GM19193 (cell line): ENCODE results near the gene TMEM63C.

Source experiments
- POLR2A ChIP-seq: IDR thresholded peaks from 4 replicates; pipeline ENCODE4 v1.6.1; 2011; ENCODE audit not compliant: insufficient read depth, insufficient read length; ENCODE audit errors: extremely low read depth

TMEM63C gene

DNA sequence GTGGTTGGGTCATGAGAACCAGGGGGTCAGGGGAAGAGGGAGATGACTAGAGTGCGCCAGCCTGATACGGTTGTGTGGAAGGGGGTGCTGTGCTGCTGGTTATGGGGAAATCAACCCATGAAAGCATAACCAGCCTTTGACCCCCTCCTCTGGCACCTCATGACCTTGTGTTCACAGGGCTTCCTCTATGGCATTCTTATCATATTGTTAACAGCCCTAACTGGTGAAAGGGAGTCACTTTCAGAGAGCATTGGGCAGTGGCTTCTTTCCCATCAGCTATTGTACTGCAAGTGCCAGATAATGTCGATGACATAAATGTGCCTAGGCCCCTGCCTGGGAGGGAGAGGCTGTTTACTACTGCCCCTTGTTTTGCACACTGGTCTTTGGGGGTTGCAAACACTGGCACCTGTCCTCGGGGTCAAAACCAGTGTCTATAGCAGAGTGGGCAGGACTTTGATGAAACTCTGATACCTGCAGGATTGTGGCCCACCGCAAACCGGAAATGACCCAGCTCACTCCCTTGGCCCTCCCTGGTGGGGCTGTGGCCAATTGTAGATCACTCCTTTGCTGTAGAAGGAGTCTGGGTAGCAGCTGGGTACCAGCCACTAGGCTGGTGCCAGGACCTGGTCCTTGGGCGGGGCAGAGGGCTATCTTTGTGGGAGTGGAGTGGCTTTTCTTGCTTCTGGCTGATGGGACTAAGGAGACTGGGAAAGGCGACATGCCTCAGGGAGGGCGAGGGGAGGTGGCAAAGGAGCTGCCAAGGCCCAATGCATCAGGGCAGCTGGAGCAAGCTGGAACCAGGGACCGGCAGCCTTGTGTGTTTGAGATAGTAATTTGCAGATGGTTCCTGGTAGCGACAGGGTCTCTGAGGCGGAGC, 634 bp upstream of the TMEM63C start:
- no peak for TF ChIP-seq POLR2A

DNA sequence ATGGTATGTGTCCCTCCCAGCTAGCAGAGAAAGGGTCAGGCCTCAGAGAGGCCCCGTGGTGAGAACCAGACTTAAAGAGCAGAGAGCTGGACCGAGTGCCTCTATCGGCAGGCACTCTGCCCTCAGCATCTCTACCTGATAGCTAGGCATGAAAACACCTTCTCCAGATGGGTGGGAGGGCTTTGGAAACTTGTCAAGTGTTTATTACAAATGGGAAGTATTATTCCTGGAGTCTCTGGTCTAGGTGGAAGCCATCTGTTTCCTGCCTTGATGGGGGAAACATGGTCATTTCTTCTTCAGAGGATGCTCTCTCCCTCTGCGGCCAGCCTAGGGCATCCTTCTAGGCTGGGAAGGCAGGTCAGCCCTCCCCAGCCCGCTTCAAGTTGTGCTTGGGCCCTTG, 2.3 kb downstream of the TMEM63C start:
- TF ChIP-seq POLR2A: no peak

DNA sequence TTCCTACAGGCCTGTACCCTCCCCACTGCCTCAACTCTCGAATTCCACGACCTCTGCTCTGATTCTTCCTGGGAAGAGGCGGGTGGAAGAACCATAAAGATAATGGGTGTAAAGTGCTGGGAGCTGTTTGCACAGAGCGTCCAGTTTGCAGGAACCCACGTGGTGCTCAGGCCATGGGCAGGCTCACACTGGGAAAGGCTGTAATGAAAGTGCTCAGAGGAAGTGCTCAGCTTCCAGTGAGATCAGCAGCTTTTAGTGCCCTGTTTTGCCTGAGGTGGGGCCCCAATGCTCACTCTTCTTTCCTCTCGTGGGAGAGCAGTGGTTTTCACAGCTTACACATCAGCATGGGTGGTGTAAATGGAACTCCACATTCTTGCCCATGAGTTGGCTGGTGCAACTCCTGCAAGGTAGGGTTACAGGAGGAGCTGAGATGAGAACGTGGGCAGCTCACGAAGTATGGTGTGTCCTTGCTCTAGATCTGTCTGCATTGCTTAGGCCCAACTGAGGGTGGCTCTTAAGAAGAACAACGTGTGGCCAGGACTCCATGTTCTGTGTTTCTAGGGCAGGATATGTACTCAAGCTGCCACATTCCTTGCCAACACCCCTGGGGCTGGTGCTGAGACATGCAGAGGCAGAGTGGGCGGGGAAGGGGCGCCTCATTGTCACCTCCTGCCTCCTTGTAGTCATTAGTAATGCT, 2.9 kb downstream of the TMEM63C start:
- no peak for TF ChIP-seq POLR2A

DNA sequence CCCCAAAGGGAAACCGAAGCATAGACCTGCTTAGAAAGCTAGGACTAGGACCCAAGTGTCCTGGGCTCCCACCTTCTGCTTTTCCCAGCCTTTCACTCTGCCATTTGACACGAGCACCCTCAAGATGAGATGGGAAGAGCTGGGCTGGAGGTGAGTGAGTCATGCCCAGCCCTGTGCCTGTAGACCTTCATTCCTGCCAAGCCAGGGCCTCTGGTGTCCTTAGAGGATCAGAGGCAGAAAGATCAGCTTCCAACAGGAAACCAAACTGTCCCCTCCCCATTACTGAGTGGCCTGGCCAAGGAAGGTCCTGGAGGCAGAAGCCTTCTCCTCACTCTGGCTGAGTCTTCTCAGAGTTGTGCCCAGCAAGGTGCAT, 3.5 kb downstream of the TMEM63C start:
- no peak for TF ChIP-seq POLR2A

DNA sequence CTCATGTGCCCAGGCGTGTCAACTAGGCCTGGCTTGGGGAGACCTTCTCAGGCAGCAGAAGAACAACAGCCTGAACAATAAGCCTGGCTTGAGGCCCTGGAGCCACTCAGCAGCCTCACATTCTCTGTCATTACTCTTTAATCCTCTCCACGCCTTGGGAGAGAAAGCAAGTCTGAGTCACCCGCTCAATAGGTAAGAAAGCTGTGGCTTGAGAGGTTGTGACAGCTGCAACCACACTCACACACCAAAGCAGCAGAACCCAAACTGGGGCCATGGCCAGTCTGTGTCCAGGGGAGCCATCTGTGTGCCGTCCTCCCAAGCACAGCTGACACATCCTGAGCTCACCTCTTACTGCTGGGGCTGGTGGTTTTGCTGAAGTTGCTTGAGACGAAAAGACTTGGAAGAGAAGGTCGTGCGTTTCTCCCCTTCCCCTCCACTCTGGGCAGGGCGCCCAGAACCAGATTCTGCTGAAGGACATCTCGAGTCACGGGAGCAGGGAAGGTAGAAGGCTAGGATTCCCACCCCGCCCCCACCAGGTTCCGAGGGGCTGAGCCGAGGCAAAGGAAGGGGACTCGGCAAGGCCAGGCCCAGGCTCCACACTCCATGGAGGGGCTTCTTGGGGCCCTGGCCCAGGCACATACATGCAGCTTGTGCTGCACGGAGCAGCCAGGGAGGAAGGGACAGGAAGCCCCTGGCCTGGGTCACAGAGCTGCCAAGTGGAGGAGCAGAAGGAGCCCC, 5.5 kb downstream of the TMEM63C start:
- TF ChIP-seq POLR2A: no peak

DNA sequence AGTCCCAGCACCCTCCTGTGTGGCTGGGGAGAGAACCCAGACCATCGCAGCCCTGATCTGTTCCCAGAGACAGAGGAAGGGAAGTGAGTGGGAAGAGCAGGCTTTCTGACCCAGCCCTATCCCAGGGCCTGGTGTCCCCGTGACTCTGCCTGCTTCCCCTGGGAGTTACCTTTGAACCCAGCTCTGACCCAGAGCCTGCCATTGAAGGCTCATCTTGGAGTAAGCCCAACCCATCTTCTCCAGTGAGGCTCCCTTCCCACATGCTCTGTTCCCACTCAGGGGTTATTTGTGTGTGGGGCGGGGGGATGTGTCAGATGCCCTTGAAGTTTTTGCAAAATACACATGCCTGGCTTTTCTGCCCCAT, 6.0 kb downstream of the TMEM63C start:
- no peak for TF ChIP-seq POLR2A

DNA sequence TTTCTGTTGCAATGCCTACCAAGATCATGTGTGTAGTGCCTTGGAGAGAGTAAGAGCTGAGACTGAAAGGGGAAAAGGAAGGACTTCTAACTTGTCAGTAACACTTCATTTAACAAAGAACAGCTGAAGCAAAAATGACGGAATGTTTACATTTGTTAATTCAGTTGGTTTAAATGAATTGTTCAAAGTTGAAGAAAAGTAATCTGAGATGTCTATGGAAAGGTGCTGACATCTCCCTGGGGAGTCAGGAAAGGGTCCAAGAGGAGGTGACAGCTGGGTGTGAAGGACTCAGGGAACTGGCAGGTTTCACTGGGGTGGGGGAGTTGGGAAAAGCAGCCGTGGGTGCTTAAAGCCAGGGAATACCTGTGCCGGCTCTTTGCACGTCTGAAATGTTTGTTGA, 7.9 kb downstream of the TMEM63C start:
- TF ChIP-seq POLR2A: no peak

DNA sequence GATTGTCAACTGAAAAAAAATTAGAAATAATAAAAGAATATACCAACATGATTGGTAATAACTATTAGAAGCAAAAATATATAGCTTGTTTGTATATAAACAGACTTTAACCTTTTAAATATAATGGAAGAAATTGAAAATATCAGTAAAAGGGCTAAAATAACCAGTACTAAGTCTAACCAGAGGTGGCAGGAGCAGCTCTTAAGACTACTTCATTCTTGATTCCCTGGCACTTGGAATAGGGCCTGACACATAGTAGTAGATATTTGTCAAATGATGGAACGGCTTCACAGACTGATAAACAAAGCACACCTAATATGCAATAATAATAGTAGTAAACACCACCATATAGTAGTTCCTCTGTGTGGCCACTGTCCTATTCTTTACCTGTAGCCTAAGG, 9.4 kb downstream of the TMEM63C start:
- TF ChIP-seq POLR2A: no peak

DNA sequence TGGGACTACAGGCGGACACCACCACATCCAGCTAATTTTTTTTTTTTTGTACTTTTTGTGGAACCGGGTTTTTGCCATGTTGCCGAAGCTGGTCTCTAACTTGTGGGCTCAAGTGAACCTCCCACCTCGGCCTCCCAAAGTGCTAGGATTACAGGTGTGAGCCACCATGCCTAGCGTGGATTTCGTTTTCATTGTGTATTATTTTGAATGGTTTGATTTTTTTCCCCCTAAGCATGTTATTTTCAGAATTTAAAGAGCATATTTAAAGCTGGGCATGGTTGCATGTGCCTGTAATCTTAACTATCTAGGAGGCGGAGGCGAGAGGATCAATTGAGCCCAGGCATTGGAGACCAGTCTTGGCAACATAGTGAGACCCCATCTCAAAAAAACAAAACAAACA, 13.1 kb downstream of the TMEM63C start:
- no peak for TF ChIP-seq POLR2A

DNA sequence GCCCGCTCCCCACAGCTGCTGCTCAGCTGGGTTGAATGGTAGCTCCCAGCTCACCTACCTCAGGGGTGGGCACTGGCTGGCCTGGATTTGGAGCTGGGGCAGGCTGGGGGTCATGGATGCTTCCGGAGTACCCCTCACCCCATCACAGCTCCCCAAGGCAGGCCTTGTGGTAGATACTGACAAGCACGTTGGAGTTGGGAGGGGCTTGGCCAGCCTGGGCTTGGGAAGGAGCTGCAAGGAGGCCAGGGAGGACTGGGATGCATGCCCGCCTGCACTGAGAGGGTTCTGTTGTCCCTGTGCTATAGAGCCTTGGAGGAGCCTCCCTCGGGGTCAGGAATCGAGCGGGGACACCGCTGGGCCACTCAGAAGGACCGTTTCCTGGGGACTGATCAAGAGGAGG, 14.2 kb downstream of the TMEM63C start:
- TF ChIP-seq POLR2A: no peak

DNA sequence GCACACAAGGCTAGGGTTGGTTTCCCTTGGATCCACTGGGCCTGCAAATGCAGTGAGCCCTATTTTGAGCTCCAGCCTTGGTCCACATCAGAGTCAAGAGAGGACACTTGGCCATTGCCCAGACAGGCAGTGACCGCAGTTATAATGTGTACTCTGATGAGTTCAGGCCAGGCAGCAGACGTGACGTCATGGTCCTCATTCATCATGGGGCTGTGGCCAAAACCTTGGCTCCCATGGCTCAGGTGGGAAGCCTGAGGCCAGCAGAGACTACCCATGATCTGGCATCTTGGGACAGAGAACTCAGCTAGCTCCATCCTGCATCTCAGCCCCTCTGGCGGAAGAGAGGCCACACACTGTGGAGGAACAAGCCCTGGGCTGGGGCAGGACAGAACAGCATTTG, 16.4 kb downstream of the TMEM63C start:
- TF ChIP-seq POLR2A: no peak

DNA sequence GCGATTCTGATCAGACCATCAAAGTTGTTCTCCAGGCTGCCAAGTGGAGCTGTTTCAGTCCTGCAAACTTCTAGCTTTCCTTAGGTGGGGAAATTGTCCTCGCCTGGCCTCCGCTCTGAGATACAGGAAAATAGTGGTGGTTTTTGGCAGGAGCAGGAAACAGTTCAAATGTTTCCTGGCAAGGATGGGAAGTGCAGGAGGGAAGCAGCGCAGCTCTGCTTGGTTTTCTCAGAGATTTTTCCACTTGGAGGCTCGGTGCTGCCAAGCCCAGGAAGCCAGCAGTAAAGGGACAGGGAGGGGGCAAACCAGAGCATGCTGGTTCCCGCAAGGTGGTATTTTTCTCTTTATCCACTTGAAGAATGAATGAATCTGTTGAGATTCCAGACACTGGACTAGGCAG, 17.0 kb downstream of the TMEM63C start:
- no peak for TF ChIP-seq POLR2A

DNA sequence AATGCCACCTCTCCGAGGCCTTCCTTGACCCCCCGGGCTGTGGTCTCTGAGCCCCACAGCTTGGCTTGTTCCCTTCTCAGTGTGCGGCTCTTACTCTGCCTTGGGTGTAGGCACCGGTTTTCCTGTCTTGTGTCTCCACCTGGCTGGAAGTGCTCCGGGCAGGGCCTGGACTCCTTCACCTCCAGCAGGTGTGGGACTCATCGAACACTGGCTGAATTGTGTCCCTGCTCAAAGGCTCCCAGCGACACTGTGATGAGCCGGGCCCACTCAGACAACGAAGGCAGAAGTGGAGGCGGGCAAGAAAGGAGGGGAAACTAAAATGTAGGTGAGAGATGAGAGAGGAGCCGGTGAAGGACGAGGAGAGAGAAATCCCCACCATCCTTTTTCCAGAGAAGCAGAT, 18.0 kb downstream of the TMEM63C start:
- no peak for TF ChIP-seq POLR2A

DNA sequence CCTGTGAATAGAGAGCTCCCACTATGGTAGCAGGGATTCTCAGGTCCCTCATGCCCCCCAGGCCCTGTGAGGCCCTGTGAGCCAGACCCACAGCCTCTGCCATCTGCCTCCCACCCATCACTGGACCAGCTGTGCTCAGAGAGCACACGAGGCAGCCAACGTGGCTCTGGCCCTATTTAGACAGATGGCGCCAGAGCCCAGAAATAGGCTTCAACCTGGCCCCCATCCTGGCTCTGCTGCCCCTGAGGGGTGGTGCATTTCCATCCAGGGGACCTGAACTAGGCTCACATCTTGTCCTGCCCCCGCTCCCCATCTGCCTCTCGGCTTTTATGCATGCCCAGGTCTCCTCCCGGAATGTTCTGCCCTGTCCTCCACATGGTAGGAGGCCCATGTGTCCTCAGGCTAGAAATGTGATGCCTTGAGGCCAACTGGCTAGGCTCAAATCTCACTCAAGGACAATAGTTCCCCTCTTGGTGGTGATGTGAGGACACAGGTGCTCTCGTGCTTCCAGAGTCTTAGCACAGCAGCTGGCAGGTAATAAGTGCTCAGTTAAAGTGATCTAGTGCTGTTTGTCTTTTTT, 18.9 kb downstream of the TMEM63C start:
- no peak for TF ChIP-seq POLR2A

DNA sequence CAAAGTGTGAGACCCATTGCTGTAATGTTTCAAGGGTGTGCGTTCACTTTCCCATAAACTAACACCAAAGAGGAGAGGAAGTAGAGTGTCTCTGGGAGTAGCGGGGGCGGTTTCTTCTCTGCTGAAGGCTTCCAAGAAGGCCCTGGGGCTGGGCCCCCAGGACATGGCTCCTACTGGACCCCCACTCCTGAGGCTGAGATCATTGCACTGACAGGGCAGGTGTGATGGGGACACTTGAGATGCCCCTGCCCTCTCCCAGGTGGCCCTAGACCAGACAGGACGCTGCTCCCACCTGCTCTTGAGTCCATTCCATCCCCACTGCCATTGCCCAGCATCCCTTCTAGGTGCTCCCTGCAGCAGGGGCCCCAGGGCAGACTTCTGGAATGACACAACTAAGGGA, 20.1 kb downstream of the TMEM63C start:
- no peak for TF ChIP-seq POLR2A

DNA sequence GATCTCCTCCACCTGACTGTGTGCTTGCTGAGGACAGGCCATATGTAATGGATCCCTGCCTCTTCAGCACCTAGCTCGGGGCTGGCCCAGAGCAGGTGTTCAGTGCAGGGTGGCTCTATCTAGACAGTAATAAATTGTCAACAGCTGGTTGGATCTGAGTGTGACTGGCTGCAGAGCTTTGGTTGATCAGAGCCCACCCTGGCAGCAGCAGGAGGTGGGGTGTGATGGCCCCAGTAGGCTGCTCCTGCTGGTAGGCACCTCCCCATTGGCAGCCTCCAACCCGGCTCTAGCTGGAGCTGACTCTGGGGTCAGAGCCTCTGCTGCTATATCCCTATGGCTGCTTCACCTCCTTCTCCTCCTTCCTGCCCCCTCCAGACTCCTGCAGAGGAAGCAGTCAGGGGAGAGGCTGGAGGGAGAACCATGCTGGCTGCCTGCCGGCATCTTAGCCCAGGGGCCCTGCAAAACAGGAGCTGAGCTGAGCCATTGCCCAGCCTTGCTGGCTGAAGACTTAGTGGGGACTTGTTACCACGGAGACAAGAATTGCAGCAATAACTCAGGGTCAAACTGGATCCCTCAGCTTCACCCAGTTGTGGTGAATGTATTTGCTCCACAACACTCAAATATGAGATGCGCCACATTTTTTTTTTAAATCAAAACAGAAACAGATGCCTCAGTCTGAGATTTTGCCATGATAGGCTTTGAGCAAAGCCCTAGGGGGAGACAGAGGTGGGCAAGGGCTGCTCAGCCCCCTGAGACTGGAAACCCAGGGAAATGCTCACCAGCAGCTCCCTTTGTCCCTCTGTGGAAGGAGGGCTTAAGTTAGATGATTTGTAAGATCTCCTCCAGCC, 22.2 kb downstream of the TMEM63C start:
- TF ChIP-seq POLR2A: no peak

DNA sequence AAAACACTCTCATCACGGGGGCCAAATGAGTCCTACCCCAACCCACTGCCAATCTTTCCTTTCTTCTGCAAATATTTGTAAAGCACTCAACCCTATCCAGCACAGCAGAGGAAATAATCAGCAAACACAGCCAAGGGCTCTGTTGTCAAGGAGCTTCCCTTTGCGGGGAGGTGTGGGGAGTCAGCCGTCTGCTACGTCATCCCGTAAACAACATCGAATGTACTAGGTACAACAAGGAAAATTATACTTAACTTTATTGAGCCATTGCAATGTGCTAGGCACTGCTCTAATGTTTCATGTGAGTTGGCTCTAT, 22.8 kb downstream of the TMEM63C start:
- TF ChIP-seq POLR2A: no peak
